ENCODE results near the gene TXNRD3.

GRCh38 chr3:126621171-126621570 is 33.8 kb downstream of the TXNRD3 start:
- TF ChIP-seq EP300 (IDR thresholded peaks at IDR 0.05) (no peak), CTCF (IDR thresholded peaks at IDR 0.05) (no peak), POLR2A (IDR thresholded peaks at IDR 0.05) (no peak)

Data from upper lobe of left lung (tissue), 4 donors.